ENCODE results near the gene SOX18.

The SOX18 gene

GRCh38 chr20:64006490-64006889 lies 42.9 kb downstream of the SOX18 start:
- no peak for TF ChIP-seq TAF1 (IDR thresholded peaks at IDR 0.05; ENCODE audit: borderline replicate concordance, insufficient read depth, low read length)

GRCh38 chr20:64005394-64005793 lies 44.0 kb downstream of the SOX18 start:
- no peak for TF ChIP-seq REST (IDR thresholded peaks at IDR 0.05; ENCODE audit: insufficient read depth in 1 of 2, low read depth in 2 of 2, low read length in 2 of 2)
- TF ChIP-seq TAF1 (IDR thresholded peaks at IDR 0.05; ENCODE audit: borderline replicate concordance, insufficient read depth, low read length) = no peak

GRCh38 chr20:64003960-64004725 lies 45.3 kb downstream of the SOX18 start:
- no peak for TF ChIP-seq TAF1 (IDR thresholded peaks at IDR 0.05; ENCODE audit: borderline replicate concordance, insufficient read depth, low read length)
- TF ChIP-seq FOXP2 (optimal IDR thresholded peaks at IDR 0.05; ENCODE audit: borderline replicate concordance, extremely low read depth, extremely low read length, insufficient read depth) = no peak
- TF ChIP-seq REST (IDR thresholded peaks at IDR 0.05; ENCODE audit: insufficient read depth in 1 of 2, low read depth in 2 of 2, low read length in 2 of 2) = no peak
- TF ChIP-seq POLR2AphosphoS5 (IDR thresholded peaks at IDR 0.05; ENCODE audit: low read depth, low read length) = no peak
- no peak for TF ChIP-seq SIN3A (IDR thresholded peaks at IDR 0.05; ENCODE audit: borderline replicate concordance, insufficient read depth, low read length)

- TF ChIP-seq POLR2AphosphoS5 (IDR thresholded peaks at IDR 0.05; ENCODE audit: low read depth, low read length) = no peak
- no peak for TF ChIP-seq REST (IDR thresholded peaks at IDR 0.05; ENCODE audit: insufficient read depth in 1 of 2, low read depth in 2 of 2, low read length in 2 of 2)
- no peak for TF ChIP-seq TAF1 (IDR thresholded peaks at IDR 0.05; ENCODE audit: borderline replicate concordance, insufficient read depth, low read length)
- TF ChIP-seq SIN3A (IDR thresholded peaks at IDR 0.05; ENCODE audit: borderline replicate concordance, insufficient read depth, low read length) = no peak
- TF ChIP-seq FOXP2 (optimal IDR thresholded peaks at IDR 0.05; ENCODE audit: borderline replicate concordance, extremely low read depth, extremely low read length, insufficient read depth) = no peak
Measured at GRCh38 chr20:64001607-64002011, 47.8 kb downstream of the SOX18 start.

GRCh38 chr20:64000906-64001305 lies 48.5 kb downstream of the SOX18 start:
- TF ChIP-seq TAF1 (IDR thresholded peaks at IDR 0.05; ENCODE audit: borderline replicate concordance, insufficient read depth, low read length) = no peak
- no peak for TF ChIP-seq POLR2AphosphoS5 (IDR thresholded peaks at IDR 0.05; ENCODE audit: low read depth, low read length)
- no peak for TF ChIP-seq SIN3A (IDR thresholded peaks at IDR 0.05; ENCODE audit: borderline replicate concordance, insufficient read depth, low read length)
- TF ChIP-seq REST (IDR thresholded peaks at IDR 0.05; ENCODE audit: insufficient read depth in 1 of 2, low read depth in 2 of 2, low read length in 2 of 2) = no peak
- TF ChIP-seq FOXP2 (optimal IDR thresholded peaks at IDR 0.05; ENCODE audit: borderline replicate concordance, extremely low read depth, extremely low read length, insufficient read depth) = no peak
